Transverse colon (tissue), 4 donors: Measurements from ENCODE around the gene ALDH3A1. TPM values are rescaled to one million over a fixed set of nuclear protein-coding genes. Genes with fewer than 3 reads are reported as not detected.
A peak's percentile ranks its signal among the peaks of the same experiment; 100 is the strongest.

ENCODE experiments used
- DNase-seq: peaks from one replicate; pipeline ENCODE4 v3.0.0-alpha.2; 2019
- H3K27ac ChIP-seq, 4 donors: fragments of 200-600 bp; sonication (generic); 2 replicates each; pipeline ENCODE4 v1.5.1; 2016 to 2018; ENCODE audit warnings: inconsistent platforms in 4 of 4
- H3K27me3 ChIP-seq: fragments of 200-600 bp; sonication (generic); 2 replicates; pipeline ENCODE4 v1.5.1; 2017; ENCODE audit warnings: inconsistent platforms
- H3K36me3 ChIP-seq, 4 donors: fragments of 200-600 bp; sonication (generic); 2 replicates each; pipeline ENCODE4 v1.5.1; 2017 to 2019; ENCODE audit warnings: inconsistent platforms in 4 of 4
- H3K4me1 ChIP-seq, 4 donors: fragments of 200-600 bp; sonication (generic); 2 replicates each; pipeline ENCODE4 v1.5.1; 2017 to 2020; ENCODE audit warnings: inconsistent platforms in 4 of 4
- H3K4me3 ChIP-seq, 4 donors: fragments of 200-600 bp; sonication (generic); 1 replicate in 1 of 4; 2 replicates in 3 of 4; pipeline versions ENCODE4 v1.5.1 to v1.6.1; 2017 to 2019; ENCODE audit warnings: inconsistent platforms in 4 of 4
- H3K9me3 ChIP-seq, 2 donors: fragments of 200-600 bp; sonication (generic); 2 replicates each; pipeline ENCODE4 v1.5.1; 2017 to 2019; ENCODE audit warnings: inconsistent platforms in 2 of 2
- CTCF ChIP-seq, 5 experiments: fragments of 200-600 bp in 3 of 5; fragments of 450-650 bp in 2 of 5; sonication (generic) in 3 of 5; IDR thresholded peaks; 1 replicate in 2 of 5; 2 replicates in 3 of 5; pipeline ENCODE4 v1.5.1; 2016 to 2017; ENCODE audit warnings: antibody characterized with exemption in 5 of 5, inconsistent platforms in 3 of 5, mild to moderate bottlenecking in 2 of 5, moderate library complexity in 1 of 5
- EP300 ChIP-seq: sonication (generic); formaldehyde crosslinking; IDR thresholded peaks from one replicate; pipeline ENCODE4 v1.6.1; 2017; ENCODE audit warnings: antibody characterized with exemption, low read depth
- POLR2A ChIP-seq: fragments of 450-650 bp; IDR thresholded peaks from one replicate; pipeline ENCODE4 v1.6.1; 2016; ENCODE audit warnings: antibody characterized with exemption, mild to moderate bottlenecking, moderate library complexity
- POLR2AphosphoS5 ChIP-seq, 3 donors: sonication (generic); formaldehyde crosslinking; IDR thresholded peaks; one replicate each; pipeline ENCODE4 v1.6.1; 2016; ENCODE audit warnings: antibody characterized with exemption in 3 of 3
- WGBS, 2 donors: methylation state at CpG; one replicate each; pipeline ENCODE4 v1.1.5; 2018; ENCODE audit warnings: low coverage in 1 of 2; 5-methylcytosine and 5-hydroxymethylcytosine counted together
- in situ Hi-C, 4 donors: fragments of 200-750 bp; cut with MboI; loops; one replicate each; pipeline versions ENCODE4 v1.15.0 to v1.15.1; 2017; ENCODE audit warnings: low sequenced_read_pairs in 3 of 4, low pct_ligation_motif_present in 1 of 4, low pct_unique_long_range_greater_than_20kb in 1 of 4
- intact Hi-C: fragments of 100-400 bp; cut with DNase I; formaldehyde crosslinking; loops from one replicate; pipeline ENCODE4 v1.15.1; 2023; ENCODE audit warnings: low total_unique reads
- total RNA-seq, 4 donors: library from RNA; depleted of rRNA; stranded (reverse); fragments of >200 nt; gene quantifications; one replicate each; pipeline ENCODE4 v1.1.0, GENCODE V29; 2016

The ALDH3A1 gene
- total RNA-seq, 4 donors from 2014 or later = 1.2 to 15.3 (median 3.4) TPM

- no peak overlapping the region for H3K4me3 ChIP-seq
- in situ Hi-C loops (loop anchor here (25.0 kb wide), 2 partner anchors 92 to 392 kb away; partner anchors contain the start of gene B9D1 (in 3 of the 4)), intact Hi-C loops (no loop called here)
- peaks cover 7 to 17% (median 15%) of the 10 kb centered on the region in 4 donors for H3K4me1 ChIP-seq
- WGBS, 2 donors = 68 to 82% methylated on average over 4 to 12 of the region's 12 CpGs
- no peaks in the 10 kb centered on the region for H3K27me3 ChIP-seq
- peak overlapping the region in 2 of 4 donors; percentile 72 to 76 for H3K27ac ChIP-seq
- TF ChIP-seq CTCF (IDR thresholded peaks at IDR 0.05) (peak; percentile 36 to 69 (median 61)), POLR2A (no peak), POLR2AphosphoS5 (IDR thresholded peaks at IDR 0.05) (no peak), EP300 (no peak)
- no peaks in the 10 kb centered on the region for H3K36me3 ChIP-seq
- DNase-seq = peak; percentile 64
- H3K9me3 ChIP-seq = no peaks in the 10 kb centered on the region
Observed at GRCh38 chr17:19753661-19754463, 5.8 kb upstream of the ALDH3A1 start.

- intact Hi-C loops (no loop called here), in situ Hi-C loops (loop anchor here (25.0 kb wide), 2 partner anchors 91 to 391 kb away; partner anchors contain the start of gene B9D1 (in 3 of the 4))
- no peaks in the 10 kb centered on the region for H3K9me3 ChIP-seq
- H3K36me3 ChIP-seq = no peaks in the 10 kb centered on the region
- no peaks in the 10 kb centered on the region for H3K27me3 ChIP-seq
- H3K4me3 ChIP-seq = no peak overlapping the region
- H3K4me1 ChIP-seq = peaks cover 7 to 25% (median 21%) of the 10 kb centered on the region in 4 donors
- peak; percentile 80 for DNase-seq
- TF ChIP-seq POLR2AphosphoS5 (IDR thresholded peaks at IDR 0.05) = peak in 2 of 3 donors; percentile 37 to 67
- no peak for TF ChIP-seq POLR2A
- H3K27ac ChIP-seq = peak overlapping the region; percentile 38 to 76 (median 64)
- 56 to 59% methylated on average over 6 to 10 of the region's 12 CpGs for WGBS, 2 donors
Observed at GRCh38 chr17:19753051-19753509, 5.0 kb upstream of the ALDH3A1 start.

- no peaks in the 10 kb centered on the region for H3K9me3 ChIP-seq
- H3K4me1 ChIP-seq = peaks cover 7 to 30% (median 23%) of the 10 kb centered on the region in 4 donors
- H3K27me3 ChIP-seq = no peaks in the 10 kb centered on the region
- no peak overlapping the region for H3K4me3 ChIP-seq
- intact Hi-C loops (no loop called here), in situ Hi-C loops (loop anchor here (25.0 kb wide), 2 partner anchors 90 to 390 kb away; partner anchors contain the start of gene B9D1 (in 3 of the 4))
- TF ChIP-seq POLR2A = no peak
- TF ChIP-seq EP300 = no peak
- peak overlapping the region; percentile 38 to 76 (median 64) for H3K27ac ChIP-seq
- DNase-seq = no peak
- H3K36me3 ChIP-seq = no peaks in the 10 kb centered on the region
- whole genome bisulfite sequencing, 2 donors = 78 to 82% methylated on average over 5 to 15 of the region's 15 CpGs
Observed at GRCh38 chr17:19752216-19753050, 4.3 kb upstream of the ALDH3A1 start.

GRCh38 chr17:19750835-19751234 is 2.7 kb upstream of the ALDH3A1 start:
- H3K27me3 ChIP-seq = no peaks in the 10 kb centered on the region
- no peak for DNase-seq
- TF ChIP-seq EP300 = no peak
- H3K36me3 ChIP-seq = no peaks in the 10 kb centered on the region
- H3K4me1 ChIP-seq = peaks cover 7 to 35% (median 27%) of the 10 kb centered on the region in 4 donors
- no peaks in the 10 kb centered on the region for H3K9me3 ChIP-seq
- no peak overlapping the region for H3K27ac ChIP-seq
- 91 to 95% methylated on average over 1 to 3 of the region's 3 CpGs for WGBS, 2 donors
- intact Hi-C loops = no loop called here
- in situ Hi-C loops = loop anchor here (25.0 kb wide), 2 partner anchors 89 to 389 kb away; partner anchors contain the start of gene B9D1 (in 3 of the 4)
- no peak overlapping the region for H3K4me3 ChIP-seq

- no peaks in the 10 kb centered on the region for H3K27me3 ChIP-seq
- in situ Hi-C loops (loop anchor here (25.0 kb wide), 2 partner anchors 88 to 388 kb away; partner anchors contain the start of gene B9D1 (in 3 of the 4)), intact Hi-C loops (no loop called here)
- H3K4me3 ChIP-seq = no peak overlapping the region
- H3K9me3 ChIP-seq = no peaks in the 10 kb centered on the region
- TF ChIP-seq CTCF (IDR thresholded peaks at IDR 0.05) = no peak
- no peak for TF ChIP-seq EP300
- TF ChIP-seq POLR2A = no peak
- TF ChIP-seq POLR2AphosphoS5 (IDR thresholded peaks at IDR 0.05) = no peak
- WGBS, 2 donors = 70 to 88% methylated on average over 2 to 9 of the region's 9 CpGs
- peaks cover 10 to 41% (median 34%) of the 10 kb centered on the region in 4 donors for H3K4me1 ChIP-seq
- no peaks in the 10 kb centered on the region for H3K36me3 ChIP-seq
- H3K27ac ChIP-seq = no peak overlapping the region
- DNase-seq = no peak
Observed at GRCh38 chr17:19750020-19750572, 2.0 kb upstream of the ALDH3A1 start.
